SK-N-SH (cell line): ENCODE measurements around the gene OTUD7B. TPM values are rescaled to one million over a fixed set of nuclear protein-coding genes. Genes with fewer than 3 reads are reported as not detected.

Experiments used
- CTCF ChIA-PET: fragments of 300-600, 350-600 bp; formaldehyde crosslinking; extraction: SDS; loops from one replicate; lab custom pipeline; 2021; lab: Yijun Ruan, JAX
- POLR2A ChIA-PET: fragments of 350-600 bp; sonication (Branson Sonifier 250); formaldehyde crosslinking; extraction: SDS; loops from one replicate; lab custom pipeline; 2020; ENCODE audit warnings: antibody characterized with exemption, inconsistent platforms; lab: Yijun Ruan, JAX
- DNase-seq: peaks from one replicate; pipeline ENCODE4 v3.0.0; 2012
- H2AFZ ChIP-seq: fragments of 200-600 bp; sonication (generic); 2 replicates; pipeline ENCODE4 v1.8.1; 2016; ENCODE audit warnings: antibody characterized with exemption, mild to moderate bottlenecking, low read depth
- H3F3A ChIP-seq: fragments of 200-600 bp; sonication (generic); replicated peaks from 2 replicates; pipeline ENCODE3; 2016; ENCODE audit warnings: antibody characterized with exemption, mild to moderate bottlenecking; ENCODE audit not compliant: insufficient read depth
- H3K27ac ChIP-seq, 2 experiments: fragments of 200-500 bp in 1 of 2; fragments of 200-600 bp in 1 of 2; sonication (Bioruptor generic) in 1 of 2; sonication (generic), shearing (Covaris generic) in 1 of 2; 2 replicates each; pipeline versions ENCODE4 v1.5.1 to v1.6.1; 2014 to 2016; ENCODE audit warnings: low read depth in 2 of 2, inconsistent platforms in 1 of 2, low read length in 1 of 2, mild to moderate bottlenecking in 1 of 2, mixed read lengths in 1 of 2
- H3K27me3 ChIP-seq: fragments of 200-600 bp; sonication (generic), shearing (Covaris generic); 2 replicates; pipeline ENCODE4 v1.6.1; 2016; ENCODE audit warnings: mixed run types; ENCODE audit not compliant: insufficient read depth
- H3K36me3 ChIP-seq, 2 experiments: fragments of 200-500 bp in 1 of 2; fragments of 200-600 bp in 1 of 2; sonication (Bioruptor generic) in 1 of 2; sonication (generic) in 1 of 2; replicated peaks in 1 of 2; 2 replicates each; pipeline versions ENCODE3 to v1.5.1; 2014 to 2016; ENCODE audit warnings: low read length in 1 of 2, mild to moderate bottlenecking in 1 of 2; ENCODE audit not compliant: insufficient read depth in 2 of 2, control insufficient read depth in 1 of 2
- H3K4me1 ChIP-seq, 2 experiments: fragments of 200-500 bp in 1 of 2; fragments of 200-600 bp in 1 of 2; sonication (Bioruptor generic) in 1 of 2; sonication (generic), shearing (Covaris generic) in 1 of 2; 2 replicates each; pipeline versions ENCODE4 v1.5.1 to v1.6.1; 2014 to 2016; ENCODE audit warnings: low read depth in 1 of 2, low read length in 1 of 2, mixed run types in 1 of 2; ENCODE audit not compliant: insufficient read depth in 2 of 2, control insufficient read depth in 1 of 2
- H3K4me2 ChIP-seq: fragments of 200-600 bp; sonication (generic), shearing (Covaris generic); 2 replicates; pipeline ENCODE4 v1.6.1; 2017; ENCODE audit warnings: mixed run types
- H3K4me3 ChIP-seq, 2 experiments: fragments of 200-500 bp in 1 of 2; fragments of 200-600 bp in 1 of 2; sonication (Bioruptor generic) in 1 of 2; sonication (generic), shearing (Covaris generic) in 1 of 2; 2 replicates each; pipeline versions ENCODE4 v1.5.1 to v1.8.1; 2014 to 2016; ENCODE audit warnings: low read depth in 2 of 2, inconsistent platforms in 1 of 2, low read length in 1 of 2, mild to moderate bottlenecking in 1 of 2, mixed read lengths in 1 of 2, moderate library complexity in 1 of 2
- H3K79me2 ChIP-seq: fragments of 200-600 bp; sonication (generic); 2 replicates; pipeline ENCODE4 v1.8.1; 2017; ENCODE audit warnings: mild to moderate bottlenecking; ENCODE audit not compliant: insufficient read depth
- H3K9ac ChIP-seq: fragments of 200-600 bp; sonication (generic); 2 replicates; pipeline ENCODE4 v1.6.1; 2017; ENCODE audit warnings: mixed run types
- H3K9me2 ChIP-seq: fragments of 200-600 bp; sonication (generic); 2 replicates; pipeline ENCODE4 v1.6.1; 2017; ENCODE audit warnings: mixed run types
- H3K9me3 ChIP-seq: fragments of 200-600 bp; sonication (generic); 2 replicates; pipeline ENCODE4 v1.6.1; 2017; ENCODE audit warnings: mixed run types, mild to moderate bottlenecking, moderate library complexity
- H4K20me1 ChIP-seq: fragments of 200-600 bp; sonication (generic); 2 replicates; pipeline ENCODE4 v1.6.1; 2017; ENCODE audit warnings: mild to moderate bottlenecking, mixed run types; ENCODE audit not compliant: insufficient read depth
- CHD2 ChIP-seq: fragments of 150-350 bp; IDR thresholded peaks from 2 replicates; pipeline ENCODE4 v1.6.1; 2018; ENCODE audit warnings: low read length; ENCODE audit not compliant: partially characterized antibody
- CTCF ChIP-seq: fragments of 200-600 bp; sonication (generic); IDR thresholded peaks from 2 replicates; pipeline ENCODE4 v1.6.1; 2017; ENCODE audit warnings: antibody characterized with exemption, mild to moderate bottlenecking, moderate library complexity
- ELF1 ChIP-seq: IDR thresholded peaks from 2 replicates; pipeline ENCODE4 v1.4.0; 2012
- FOSL2 ChIP-seq: IDR thresholded peaks from 2 replicates; pipeline ENCODE4 v1.4.0; 2012; ENCODE audit warnings: low read depth, mild to moderate bottlenecking, moderate library complexity, borderline replicate concordance
- GABPA ChIP-seq: IDR thresholded peaks from 2 replicates; pipeline ENCODE4 v1.4.0; 2012; ENCODE audit warnings: low read depth, mild to moderate bottlenecking
- GATA2 ChIP-seq: sonication (generic); formaldehyde crosslinking; IDR thresholded peaks from 2 replicates; pipeline ENCODE4 v1.5.0; 2020; ENCODE audit warnings: mild to moderate bottlenecking, missing genetic modification reagents
- IRF3 ChIP-seq: fragments of 150-350 bp; IDR thresholded peaks from 2 replicates; pipeline ENCODE4 v1.6.1; 2016; ENCODE audit warnings: mild to moderate bottlenecking, low read depth, low read length
- RFX5 ChIP-seq: IDR thresholded peaks from 2 replicates; pipeline ENCODE4 v1.6.1; 2012; ENCODE audit warnings: mild to moderate bottlenecking, improper control_type of control experiment, low read length
- RXRA ChIP-seq: IDR thresholded peaks from 2 replicates; pipeline ENCODE4 v1.4.0; 2012; ENCODE audit warnings: low read depth, mild to moderate bottlenecking, borderline replicate concordance
- SIN3A ChIP-seq: IDR thresholded peaks from 2 replicates; pipeline ENCODE4 v1.6.1; 2012; ENCODE audit warnings: low read depth, mild to moderate bottlenecking, low read length, moderate library complexity, borderline replicate concordance
- TAF1 ChIP-seq: IDR thresholded peaks from 2 replicates; pipeline ENCODE4 v1.6.1; 2012; ENCODE audit warnings: low read depth, mild to moderate bottlenecking, low read length, moderate library complexity, borderline replicate concordance
- USF1 ChIP-seq: IDR thresholded peaks from 2 replicates; pipeline ENCODE4 v1.4.0; 2012; ENCODE audit warnings: low read depth, borderline replicate concordance
- USF2 ChIP-seq: fragments of 150-350 bp; IDR thresholded peaks from 2 replicates; pipeline ENCODE4 v1.6.1; 2017; ENCODE audit warnings: antibody characterized with exemption, low read length, low read depth, borderline replicate concordance
- ZBTB33 ChIP-seq: IDR thresholded peaks from 2 replicates; pipeline ENCODE4 v1.4.0; 2012; ENCODE audit warnings: low read depth, borderline replicate concordance
- WGBS: methylation state at CpG from one replicate; pipeline ENCODE4 v1.1.6; 2017; ENCODE audit warnings: low lambda C conversion rate; 5-methylcytosine and 5-hydroxymethylcytosine counted together
- polyA plus RNA-seq, 3 experiments: library from polyadenylated mRNA; depleted of rRNA; stranded (reverse); fragments of >200 nt; gene quantifications; 2 replicates each; pipeline ENCODE4 v1.2.3, GENCODE V29; 2012
- TF ChIP-seq, protein P1 (sequence below): IDR thresholded peaks from 2 replicates; pipeline ENCODE4; 2012
- TF ChIP-seq, protein P2 (sequence below): IDR thresholded peaks from 2 replicates; pipeline ENCODE4 v1.4.0; 2012; ENCODE audit warnings: low read depth
- TF ChIP-seq, protein P3 (sequence below): IDR thresholded peaks from 2 replicates; pipeline ENCODE4 v1.6.1; 2012; ENCODE audit warnings: mild to moderate bottlenecking, low read depth, low read length, moderate library complexity

OTUD7B gene
- polyA plus RNA-seq, 1 of the 3 experiments (the other 2 are of a cell fraction): 4.2 TPM

- CTCF ChIA-PET: interaction anchor here (1.1 to 1.4 kb wide), 3 partner anchors 11 to 288 kb away, joined by 3 to 8 read pairs (median 6); no protein-coding TSS in a partner anchor
- 2% methylated on average over 32 of the region's 65 CpGs for WGBS
- Histone ChIP-seq H3K9me3 (no peaks in the 10 kb centered on the region), H2AFZ (peak within 1 kb of the TSS; percentile 86), H3K27me3 (no peaks in the 10 kb centered on the region), H3K4me3 (peak within 1 kb of the TSS; percentile 57 to 68), H3K27ac (peak within 1 kb of the TSS; percentile 67 to 94), H3K9ac (peak within 1 kb of the TSS; percentile 68; the same call in 1 of the 2 replicates), H3F3A (peaks cover 6% of the 10 kb centered on the region), H4K20me1 (no peaks in the 10 kb centered on the region), H3K4me2 (peak within 1 kb of the TSS; percentile 81), H3K9me2 (no peaks in the 10 kb centered on the region), H3K4me1 (peaks cover 0 to 16% of the 10 kb centered on the region in 2 experiments; a peak in 1 of 4 replicates), H3K36me3 (no peaks in the 10 kb centered on the region), H3K79me2 (no peaks in the 10 kb centered on the region)
- peak; percentile 91 for DNase-seq
- POLR2A ChIA-PET: interaction anchor here (0.9 to 2.5 kb wide), 5 partner anchors 11 to 168 kb away, joined by 3 to 34 read pairs (median 3); partner anchors contain the start of gene VPS45
- peak; percentile 68; the same call in 1 of the 2 replicates for TF ChIP-seq ZBTB33
- no peak for TF ChIP-seq GATA2 (CRISPR knock-in tag)
- TF ChIP-seq, protein P1, sequence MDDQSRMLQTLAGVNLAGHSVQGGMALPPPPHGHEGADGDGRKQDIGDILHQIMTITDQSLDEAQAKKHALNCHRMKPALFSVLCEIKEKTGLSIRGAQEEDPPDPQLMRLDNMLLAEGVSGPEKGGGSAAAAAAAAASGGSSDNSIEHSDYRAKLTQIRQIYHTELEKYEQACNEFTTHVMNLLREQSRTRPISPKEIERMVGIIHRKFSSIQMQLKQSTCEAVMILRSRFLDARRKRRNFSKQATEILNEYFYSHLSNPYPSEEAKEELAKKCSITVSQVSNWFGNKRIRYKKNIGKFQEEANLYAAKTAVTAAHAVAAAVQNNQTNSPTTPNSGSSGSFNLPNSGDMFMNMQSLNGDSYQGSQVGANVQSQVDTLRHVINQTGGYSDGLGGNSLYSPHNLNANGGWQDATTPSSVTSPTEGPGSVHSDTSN: no peak
- no peak for TF ChIP-seq IRF3
- TF ChIP-seq FOSL2: no peak
- TF ChIP-seq, protein P2, sequence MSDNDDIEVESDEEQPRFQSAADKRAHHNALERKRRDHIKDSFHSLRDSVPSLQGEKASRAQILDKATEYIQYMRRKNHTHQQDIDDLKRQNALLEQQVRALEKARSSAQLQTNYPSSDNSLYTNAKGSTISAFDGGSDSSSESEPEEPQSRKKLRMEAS: peak; percentile 87
- TF ChIP-seq RFX5: no peak
- TF ChIP-seq USF2: peak; percentile 93
- TF ChIP-seq GABPA: peak; percentile 70
- TF ChIP-seq CHD2: peak; percentile 88
- TF ChIP-seq TAF1: 0 out of 2 replicates have a peak, but pooled peaks have one; percentile 23
- TF ChIP-seq SIN3A: peak; percentile 15; the same call in 1 of the 2 replicates
- TF ChIP-seq, protein P3, sequence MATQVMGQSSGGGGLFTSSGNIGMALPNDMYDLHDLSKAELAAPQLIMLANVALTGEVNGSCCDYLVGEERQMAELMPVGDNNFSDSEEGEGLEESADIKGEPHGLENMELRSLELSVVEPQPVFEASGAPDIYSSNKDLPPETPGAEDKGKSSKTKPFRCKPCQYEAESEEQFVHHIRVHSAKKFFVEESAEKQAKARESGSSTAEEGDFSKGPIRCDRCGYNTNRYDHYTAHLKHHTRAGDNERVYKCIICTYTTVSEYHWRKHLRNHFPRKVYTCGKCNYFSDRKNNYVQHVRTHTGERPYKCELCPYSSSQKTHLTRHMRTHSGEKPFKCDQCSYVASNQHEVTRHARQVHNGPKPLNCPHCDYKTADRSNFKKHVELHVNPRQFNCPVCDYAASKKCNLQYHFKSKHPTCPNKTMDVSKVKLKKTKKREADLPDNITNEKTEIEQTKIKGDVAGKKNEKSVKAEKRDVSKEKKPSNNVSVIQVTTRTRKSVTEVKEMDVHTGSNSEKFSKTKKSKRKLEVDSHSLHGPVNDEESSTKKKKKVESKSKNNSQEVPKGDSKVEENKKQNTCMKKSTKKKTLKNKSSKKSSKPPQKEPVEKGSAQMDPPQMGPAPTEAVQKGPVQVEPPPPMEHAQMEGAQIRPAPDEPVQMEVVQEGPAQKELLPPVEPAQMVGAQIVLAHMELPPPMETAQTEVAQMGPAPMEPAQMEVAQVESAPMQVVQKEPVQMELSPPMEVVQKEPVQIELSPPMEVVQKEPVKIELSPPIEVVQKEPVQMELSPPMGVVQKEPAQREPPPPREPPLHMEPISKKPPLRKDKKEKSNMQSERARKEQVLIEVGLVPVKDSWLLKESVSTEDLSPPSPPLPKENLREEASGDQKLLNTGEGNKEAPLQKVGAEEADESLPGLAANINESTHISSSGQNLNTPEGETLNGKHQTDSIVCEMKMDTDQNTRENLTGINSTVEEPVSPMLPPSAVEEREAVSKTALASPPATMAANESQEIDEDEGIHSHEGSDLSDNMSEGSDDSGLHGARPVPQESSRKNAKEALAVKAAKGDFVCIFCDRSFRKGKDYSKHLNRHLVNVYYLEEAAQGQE: no peak
- peak; percentile 99 for TF ChIP-seq USF1
- TF ChIP-seq ELF1: peak; percentile 52
- no peak for TF ChIP-seq RXRA
- no peak for TF ChIP-seq CTCF
Observed at GRCh38 chr1:149899460-149900284, 110.9 kb downstream of the OTUD7B start, which contains the start of gene BOLA1. TSS of gene BOLA1 (plus strand) at chr1:149899568. CDS start at chr1:149900060, 492 bp downstream.
